MCF 10A (cell line): ENCODE results near the gene CLDN5. TPM values are rescaled to one million over a fixed set of nuclear protein-coding genes. Genes with fewer than 3 reads are reported as not detected.

Experiments used
- BruUV-seq: library from RNA; stranded (reverse); fragments of 400-500 nt; replicated peaks from 2 replicates; lab custom pipeline; 2021; lab: Mats Ljungman, UMichigan
- CTCF ChIA-PET: fragments of 300-600 bp; sonication (Branson Sonifier 250); formaldehyde crosslinking; extraction: SDS; loops from one replicate; lab custom pipeline; 2021; ENCODE audit warnings: antibody characterized with exemption, inconsistent platforms; lab: Yijun Ruan, JAX
- POLR2A ChIA-PET: fragments of 300-600, 350-650 bp; sonication (Branson Sonifier 250); formaldehyde crosslinking; extraction: SDS; loops from one replicate; lab custom pipeline; 2020; ENCODE audit warnings: antibody characterized with exemption, inconsistent platforms; lab: Yijun Ruan, JAX
- DNase-seq: peaks from one replicate; pipeline ENCODE4 v3.0.0-alpha.2; 2018; ENCODE audit not compliant: unreplicated experiment
- H3K27ac Mint-ChIP-seq: one replicate; pipeline ENCODE4 v1.8.0; 2022; ENCODE audit warnings: mild to moderate bottlenecking, low read depth, mixed read lengths; ENCODE audit not compliant: unreplicated experiment
- H3K27me3 Mint-ChIP-seq: one replicate; pipeline ENCODE4 v1.8.0; 2022; ENCODE audit warnings: mixed read lengths; ENCODE audit not compliant: insufficient read depth, unreplicated experiment
- H3K36me3 Mint-ChIP-seq: one replicate; pipeline ENCODE4 v1.8.0; 2022; ENCODE audit warnings: mild to moderate bottlenecking, moderate library complexity, mixed read lengths; ENCODE audit not compliant: insufficient read depth, unreplicated experiment
- H3K4me1 Mint-ChIP-seq: one replicate; pipeline ENCODE4 v1.8.0; 2022; ENCODE audit warnings: mixed read lengths; ENCODE audit not compliant: insufficient read depth, unreplicated experiment
- H3K4me3 Mint-ChIP-seq: one replicate; pipeline ENCODE4 v1.8.0; 2022; ENCODE audit warnings: mild to moderate bottlenecking, moderate library complexity, mixed read lengths; ENCODE audit not compliant: unreplicated experiment
- H3K9me3 Mint-ChIP-seq: one replicate; pipeline ENCODE4 v1.8.0; 2022; ENCODE audit warnings: mixed read lengths; ENCODE audit not compliant: unreplicated experiment
- CTCF ChIP-seq: fragments of 200-600 bp; IDR thresholded peaks from one replicate; pipeline ENCODE4 v1.8.0; 2022; ENCODE audit warnings: antibody characterized with exemption, mild to moderate bottlenecking; ENCODE audit not compliant: unreplicated experiment
- intact Hi-C: fragments of 100-400 bp; cut with micrococcal nuclease; formaldehyde crosslinking; loops from 2 replicates; pipeline ENCODE4 v1.14.1; 2022
- total RNA-seq: library from RNA; stranded (reverse); gene quantifications from 2 replicates; pipeline ENCODE4 v1.2.3, GENCODE V29; 2022

Gene CLDN5
- total RNA-seq, 1 experiment from 2014 or later = not detected

- Mint-ChIP-seq H3K4me1 (peaks cover 41% of the 10 kb centered on the region), H3K4me3 (no peak overlapping the region), H3K36me3 (no peaks in the 10 kb centered on the region), H3K9me3 (no peaks in the 10 kb centered on the region), H3K27ac (peak overlapping the region; percentile 70), H3K27me3 (no peaks in the 10 kb centered on the region)
- no peak for TF ChIP-seq CTCF
- ChIA-PET CTCF (interaction anchor here (0.7 to 1.7 kb wide), 3 partner anchors 9 to 345 kb away, joined by 3 to 4 read pairs (median 3); no protein-coding TSS in a partner anchor), POLR2A (interaction anchor here (1.2 to 1.5 kb wide), 2 partner anchors 32 to 88 kb away, joined by 4 read pairs; partner anchors contain the start of genes CDC45 and UFD1)
- intact Hi-C loops = no loop called here
- no TSS peak for BruUV-seq
- DNase-seq = no peak
Measured at GRCh38 chr22:19567157-19568009, 43.2 kb upstream of the CLDN5 start.

- Mint-ChIP-seq H3K36me3 (no peaks in the 10 kb centered on the region), H3K27me3 (no peaks in the 10 kb centered on the region), H3K9me3 (no peaks in the 10 kb centered on the region), H3K27ac (peak overlapping the region; percentile 55), H3K4me3 (no peak overlapping the region), H3K4me1 (peaks cover 33% of the 10 kb centered on the region)
- POLR2A ChIA-PET = interaction anchor here (0.7 to 0.9 kb wide), 2 partner anchors 26 to 33 kb away, joined by 4 read pairs; no protein-coding TSS in a partner anchor
- CTCF ChIA-PET = interaction anchor here (0.7 to 0.9 kb wide), 3 partner anchors 23 to 164 kb away, joined by 3 read pairs; no protein-coding TSS in a partner anchor
- intact Hi-C loops = no loop called here
- no peak for DNase-seq
- no peak for TF ChIP-seq CTCF
- no TSS peak for BruUV-seq
Measured at GRCh38 chr22:19566279-19567156, 42.3 kb upstream of the CLDN5 start.

GRCh38 chr22:19565382-19566278, 41.4 kb upstream of the CLDN5 start:
- Mint-ChIP-seq H3K9me3 (no peaks in the 10 kb centered on the region), H3K4me3 (no peak overlapping the region), H3K4me1 (peaks cover 29% of the 10 kb centered on the region), H3K27me3 (no peaks in the 10 kb centered on the region), H3K36me3 (no peaks in the 10 kb centered on the region), H3K27ac (peak overlapping the region; percentile 55)
- no peak for TF ChIP-seq CTCF
- peak; percentile 59 for DNase-seq
- BruUV-seq = no TSS peak
- ChIA-PET POLR2A (interaction anchor here (0.6 to 0.9 kb wide), 3 partner anchors 27 to 390 kb away, joined by 4 to 5 read pairs (median 4); no protein-coding TSS in a partner anchor), CTCF (interaction anchor here (0.7 to 0.9 kb wide), 3 partner anchors 24 to 165 kb away, joined by 3 read pairs; no protein-coding TSS in a partner anchor)
- intact Hi-C loops = no loop called here
